Activated CD8-positive, alpha-beta memory T cell treated with anti-CD3 and anti-CD28 coated beads, Interleukin-2, amount 50 U/mL, for 48 hours (primary cell): Measurements from ENCODE around the gene WAC.

Experiments
- DNase-seq: peaks from one replicate; pipeline ENCODE4 v3.0.0-alpha.2; 2020

WAC gene

GRCh38 chr10:28533186-28533564, 257 bp downstream of the WAC start:
- no peak for DNase-seq

GRCh38 chr10:28533571-28534304, 820 bp downstream of the WAC start:
- DNase-seq, result peak; percentile 82

- DNase-seq, result no peak
Measured at GRCh38 chr10:28535846-28536245, 2.9 kb downstream of the WAC start.

GRCh38 chr10:28538595-28538994, 5.7 kb downstream of the WAC start:
- DNase-seq, result no peak

- no peak for DNase-seq
Measured at GRCh38 chr10:28540145-28540544, 7.2 kb downstream of the WAC start.

- no peak for DNase-seq
Measured at GRCh38 chr10:28541717-28542365, 8.9 kb downstream of the WAC start.

GRCh38 chr10:28542728-28543127, 9.8 kb downstream of the WAC start:
- DNase-seq, result no peak

GRCh38 chr10:28544058-28544457, 11.1 kb downstream of the WAC start:
- no peak for DNase-seq

GRCh38 chr10:28545967-28546644, 13.2 kb downstream of the WAC start:
- no peak for DNase-seq

- no peak for DNase-seq
Measured at GRCh38 chr10:28548781-28549498, 16.0 kb downstream of the WAC start.

- DNase-seq, result no peak
Measured at GRCh38 chr10:28551086-28551485, 18.2 kb downstream of the WAC start.

GRCh38 chr10:28552775-28553174, 19.9 kb downstream of the WAC start:
- no peak for DNase-seq

- DNase-seq, result no peak
Measured at GRCh38 chr10:28554009-28554408, 21.1 kb downstream of the WAC start.

GRCh38 chr10:28554952-28555351, 22.0 kb downstream of the WAC start:
- DNase-seq, result no peak

- DNase-seq, result no peak
Measured at GRCh38 chr10:28555358-28555757, 22.4 kb downstream of the WAC start.

GRCh38 chr10:28556142-28556541, 23.2 kb downstream of the WAC start:
- no peak for DNase-seq

GRCh38 chr10:28558186-28558585, 25.3 kb downstream of the WAC start:
- DNase-seq, result no peak

GRCh38 chr10:28558923-28559508, 26.1 kb downstream of the WAC start:
- DNase-seq, result no peak

- no peak for DNase-seq
Measured at GRCh38 chr10:28559618-28560017, 26.7 kb downstream of the WAC start.

- no peak for DNase-seq
Measured at GRCh38 chr10:28560617-28561016, 27.7 kb downstream of the WAC start.

- DNase-seq, result no peak
Measured at GRCh38 chr10:28561531-28561930, 28.6 kb downstream of the WAC start.

GRCh38 chr10:28564905-28565304, 32.0 kb downstream of the WAC start:
- no peak for DNase-seq

- no peak for DNase-seq
Measured at GRCh38 chr10:28566458-28567015, 33.6 kb downstream of the WAC start.
